ENCODE data around the gene ANKRD13D. TPM values are rescaled to one million over a fixed set of nuclear protein-coding genes. Genes with fewer than 3 reads are reported as not detected.

Gene ANKRD13D
- polyA plus RNA-seq, 1 donor from 2014 or later, result 93.5 TPM

- H3F3A ChIP-seq (ENCODE audit: insufficient read depth, low read length, poor library complexity, severe bottlenecking), result no peaks in the 10 kb centered on the region
- H3K9me3 ChIP-seq (ENCODE audit: low read length), result no peaks in the 10 kb centered on the region
- no peak overlapping the region for H3K4me3 ChIP-seq (ENCODE audit: low read length)
- no peak overlapping the region for H2AFZ ChIP-seq (ENCODE audit: low read depth, low read length)
- H3K9me2 ChIP-seq (ENCODE audit: insufficient read depth, low read length), result no peaks in the 10 kb centered on the region
- H3K79me2 ChIP-seq (replicated peaks; ENCODE audit: insufficient read depth, low read length), result no peaks in the 10 kb centered on the region
- H4K20me1 ChIP-seq (ENCODE audit: insufficient read depth), result no peaks in the 10 kb centered on the region
- H3K4me2 ChIP-seq (ENCODE audit: low read length), result no peak overlapping the region
- TF ChIP-seq CTCF (IDR thresholded peaks at IDR 0.05; ENCODE audit: poor library complexity, severe bottlenecking), result no peak
- TF ChIP-seq EP300 (conservative IDR thresholded peaks at IDR 0.05; ENCODE audit: poor library complexity, severe bottlenecking), result no peak
- no peak for TF ChIP-seq TAF1 (IDR thresholded peaks at IDR 0.05; ENCODE audit: low read depth)
- H3K36me3 ChIP-seq (ENCODE audit: insufficient read depth, low read length), result no peaks in the 10 kb centered on the region
- H3K9ac ChIP-seq (ENCODE audit: low read length), result no peak overlapping the region
- no peaks in the 10 kb centered on the region for H3K27me3 ChIP-seq (ENCODE audit: insufficient read depth, low read depth, low read length)
- H3K27ac ChIP-seq (ENCODE audit: low read length), result no peak overlapping the region
These were observed 7.5 kb upstream of the ANKRD13D start for GRCh38 chr11:67281552-67282150.

GRCh38 chr11:67282155-67282875 lies 6.8 kb upstream of the ANKRD13D start:
- H3K4me2 ChIP-seq (ENCODE audit: low read length), result no peak overlapping the region
- H3K79me2 ChIP-seq (replicated peaks; ENCODE audit: insufficient read depth, low read length), result no peaks in the 10 kb centered on the region
- no peaks in the 10 kb centered on the region for H3K27me3 ChIP-seq (ENCODE audit: insufficient read depth, low read depth, low read length)
- H4K20me1 ChIP-seq (ENCODE audit: insufficient read depth), result no peaks in the 10 kb centered on the region
- no peak overlapping the region for H3K9ac ChIP-seq (ENCODE audit: low read length)
- no peak overlapping the region for H3K4me3 ChIP-seq (ENCODE audit: low read length)
- H3F3A ChIP-seq (ENCODE audit: insufficient read depth, low read length, poor library complexity, severe bottlenecking), result no peaks in the 10 kb centered on the region
- no peaks in the 10 kb centered on the region for H3K9me3 ChIP-seq (ENCODE audit: low read length)
- no peaks in the 10 kb centered on the region for H3K9me2 ChIP-seq (ENCODE audit: insufficient read depth, low read length)
- no peak overlapping the region for H2AFZ ChIP-seq (ENCODE audit: low read depth, low read length)
- no peak for TF ChIP-seq EZH2 (IDR thresholded peaks at IDR 0.05; ENCODE audit: borderline replicate concordance, insufficient read depth, low read length, poor library complexity, severe bottlenecking)
- no peak for TF ChIP-seq REST (IDR thresholded peaks at IDR 0.05; ENCODE audit: borderline replicate concordance)
- TF ChIP-seq SMC3 (conservative IDR thresholded peaks at IDR 0.05; ENCODE audit: poor library complexity), result no peak
- TF ChIP-seq MXI1 (conservative IDR thresholded peaks at IDR 0.05; ENCODE audit: poor library complexity, severe bottlenecking), result no peak
- no peak for TF ChIP-seq TAF1 (IDR thresholded peaks at IDR 0.05; ENCODE audit: low read depth)
- no peak for TF ChIP-seq CTCF (IDR thresholded peaks at IDR 0.05; ENCODE audit: poor library complexity, severe bottlenecking)
- TF ChIP-seq POLR2AphosphoS5 (IDR thresholded peaks at IDR 0.05), result no peak
- TF ChIP-seq EP300 (conservative IDR thresholded peaks at IDR 0.05; ENCODE audit: poor library complexity, severe bottlenecking), result no peak
- TF ChIP-seq RAD21 (conservative IDR thresholded peaks at IDR 0.05), result no peak
- no peaks in the 10 kb centered on the region for H3K36me3 ChIP-seq (ENCODE audit: insufficient read depth, low read length)
- H3K27ac ChIP-seq (ENCODE audit: low read length), result no peak overlapping the region

Data from neural cell (in vitro differentiated cells).